Pancreas (tissue), 10 donors: Measurements from ENCODE around the gene EDEM3. TPM values are rescaled to one million over a fixed set of nuclear protein-coding genes. Genes with fewer than 3 reads are reported as not detected.

Source experiments
- ATAC-seq, 4 donors: fragments of 200-7000 bp; cut with Tn5 transposase; one replicate each; pipeline versions ENCODE4 v1.8.0 to v1.9.1; 2020; ENCODE audit warnings: mild to moderate bottlenecking in 4 of 4, moderate library complexity in 4 of 4
- DNase-seq, 6 donors: peaks; one replicate each; pipeline ENCODE4 v3.0.0-alpha.2; 2020
- FAIRE-seq: peaks from 2 replicates; lab custom pipeline; 2012; peaks lifted over from hg19 to GRCh38; lab: Jason Lieb, UNC
- H3K27ac ChIP-seq, 4 donors: fragments of 200-600 bp; sonication (generic); 1 replicate in 3 of 4; 2 replicates in 1 of 4; pipeline versions ENCODE4 v1.5.0 to v1.8.0; 2020
- H3K27me3 ChIP-seq, 4 donors: fragments of 200-600 bp; one replicate each; pipeline ENCODE4 v1.8.0; 2021
- H3K36me3 ChIP-seq, 3 donors: fragments of 200-600 bp; sonication (generic) in 1 of 3; one replicate each; pipeline versions ENCODE4 v1.5.0 to v1.8.0; 2020 to 2021
- H3K4me1 ChIP-seq, 3 donors: fragments of 200-600 bp; one replicate each; pipeline ENCODE4 v1.8.0; 2021
- H3K4me3 ChIP-seq, 4 donors: fragments of 200-600 bp; sonication (generic) in 2 of 4; one replicate each; pipeline versions ENCODE4 v1.5.0 to v1.8.0; 2020 to 2021
- H3K9me3 ChIP-seq, 4 donors: fragments of 200-600 bp; one replicate each; pipeline ENCODE4 v1.8.0; 2021
- CTCF ChIP-seq, 4 donors: fragments of 200-600 bp; sonication (generic) in 3 of 4; IDR thresholded peaks; one replicate each; pipeline versions ENCODE4 v1.5.0 to v1.8.0; 2021; ENCODE audit warnings: antibody characterized with exemption in 4 of 4
- WGBS, 2 donors: extraction: QIAGEN DNeasy Blood & Tissue Kit; methylation state at CpG; one replicate each; pipeline ENCODE4 v1.1.7; 2013; 5-methylcytosine and 5-hydroxymethylcytosine counted together
- intact Hi-C, 3 donors: fragments of 100-400 bp; cut with DNase I; formaldehyde crosslinking; loops; one replicate each; pipeline versions ENCODE4 v1.11.1 to v1.14.2; 2022
- polyA plus RNA-seq, 2 donors: library from polyadenylated mRNA; stranded (reverse); fragments of 200-250 nt; gene quantifications; one replicate each; pipeline ENCODE4 v1.2.3, GENCODE V29; 2013
- total RNA-seq, 6 donors: library from RNA; stranded (reverse); fragmentation: NEBNext Ultra II Directional in 4 of 6; extraction: Animal tissue kit (Norgen Biotek cat#: 25700) in 4 of 6; gene quantifications; one replicate each; pipeline versions ENCODE4 v1.2.1 to v1.2.4, GENCODE V29; 2021 to 2023
- donor health status: healthy with polysubstance abuse.
- donor health status: DM: no; HTN: no; CAD: no; lungs with moderate emphysema.
- donor health status: DM: no; HTN: no; CAD: no.
- donor health status: control.
- donor health status: control.
- donor health status: Bipolar disorder and iron deficiency.
- donor health status: DM: yes; HTN: yes; CAD: no.
- donor health status: DM: no; HTN: no; CAD: no.
- donor health status: DM: no; HTN: no; CAD: no.
- donor health status: DM: yes; HTN: yes; CAD: no.

The EDEM3 gene
- total and polyA plus RNA-seq, 8 donors = 12.1 to 46.7 (median 34.1) TPM

GRCh38 chr1:184801503-184801902 lies 46.8 kb upstream of the EDEM3 start:
- 69 to 87% methylated on average over 1 of the region's 1 CpG for WGBS, 2 donors
- no peak for FAIRE-seq
- Histone ChIP-seq H3K4me1 (no peaks in the 10 kb centered on the region), H3K27ac (no peak overlapping the region), H3K36me3 (no peaks in the 10 kb centered on the region), H3K27me3 (no peaks in the 10 kb centered on the region), H3K4me3 (no peak overlapping the region), H3K9me3 (no peaks in the 10 kb centered on the region)
- intact Hi-C loops = loop anchor here in 2 of 3 donors (5.0 to 10.0 kb wide), 2 partner anchors 173 to 181 kb away; partner anchors contain the start of gene NIBAN1 (in 1 of the 2)
- peak in 4 of 6 donors; percentile 34 to 70 (median 49) for DNase-seq
- TF ChIP-seq CTCF (IDR thresholded peaks at IDR 0.05) = no peak
- peak in 2 of 4 donors; percentile 14 to 46 for ATAC-seq

DNA sequence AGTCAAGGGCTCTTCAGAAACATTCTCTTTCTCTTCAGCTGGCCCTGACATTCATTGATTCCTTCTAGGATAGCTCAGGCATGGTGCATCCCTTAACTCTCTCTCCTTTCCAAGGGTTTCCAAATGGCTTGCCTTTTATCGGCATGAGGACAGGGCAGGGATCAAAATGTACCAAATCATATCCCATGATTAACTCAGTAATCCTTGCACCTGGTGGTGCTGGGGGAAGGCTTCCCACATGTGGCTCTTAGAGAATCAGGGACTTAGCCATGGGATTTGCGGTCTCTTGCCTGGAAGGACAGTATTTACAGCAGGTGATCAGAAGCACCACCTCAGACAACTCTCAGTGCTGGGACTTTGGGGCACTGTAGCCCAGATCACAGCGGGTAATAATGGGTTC lies 46.2 kb upstream of the EDEM3 start:
- no peak for TF ChIP-seq CTCF (IDR thresholded peaks at IDR 0.05)
- H3K27me3 ChIP-seq = no peaks in the 10 kb centered on the region
- H3K4me3 ChIP-seq = no peak overlapping the region
- no peak for FAIRE-seq
- ATAC-seq = no peak
- no peaks in the 10 kb centered on the region for H3K36me3 ChIP-seq
- no peaks in the 10 kb centered on the region for H3K4me1 ChIP-seq
- intact Hi-C loops = loop anchor here in 2 of 3 donors (5.0 to 10.0 kb wide), 2 partner anchors 174 to 181 kb away; partner anchors contain the start of gene NIBAN1 (in 1 of the 2)
- DNase-seq = no peak
- H3K27ac ChIP-seq = no peak overlapping the region
- H3K9me3 ChIP-seq = no peaks in the 10 kb centered on the region
- 96 to 98% methylated on average over 3 of the region's 3 CpGs for WGBS, 2 donors

DNA sequence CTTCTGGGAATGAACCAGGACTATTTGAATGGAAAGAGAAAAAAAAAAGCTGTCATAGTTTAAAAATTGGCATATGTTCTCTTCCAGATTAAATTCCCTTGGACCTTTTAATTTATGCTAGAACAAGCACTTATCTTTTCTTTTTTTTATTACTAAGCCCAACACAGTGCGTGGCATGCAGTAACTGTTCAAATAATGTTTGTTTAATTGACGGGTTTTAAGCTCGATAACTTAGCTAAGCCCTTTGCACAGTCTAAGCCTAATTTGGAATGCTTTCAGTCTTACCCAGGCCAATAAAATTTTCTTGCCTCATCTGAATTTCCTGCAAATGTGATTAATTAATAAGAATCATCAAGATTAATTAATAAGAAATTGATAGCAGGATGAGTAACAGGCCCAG lies 39.3 kb upstream of the EDEM3 start:
- Histone ChIP-seq H3K9me3 (no peaks in the 10 kb centered on the region), H3K27me3 (no peaks in the 10 kb centered on the region), H3K4me3 (no peak overlapping the region), H3K36me3 (no peaks in the 10 kb centered on the region), H3K4me1 (peaks cover 35 to 45% (median 42%) of the 10 kb centered on the region in 3 donors), H3K27ac (peak overlapping the region in 3 of 4 donors; percentile 2 to 82 (median 77))
- ATAC-seq (peak; percentile 23 to 44 (median 28)), DNase-seq (no peak), FAIRE-seq (no peak)
- WGBS, 2 donors = 7 to 15% methylated on average over 3 of the region's 3 CpGs
- TF ChIP-seq CTCF (IDR thresholded peaks at IDR 0.05) = no peak
- intact Hi-C loops = no loop called here

DNA sequence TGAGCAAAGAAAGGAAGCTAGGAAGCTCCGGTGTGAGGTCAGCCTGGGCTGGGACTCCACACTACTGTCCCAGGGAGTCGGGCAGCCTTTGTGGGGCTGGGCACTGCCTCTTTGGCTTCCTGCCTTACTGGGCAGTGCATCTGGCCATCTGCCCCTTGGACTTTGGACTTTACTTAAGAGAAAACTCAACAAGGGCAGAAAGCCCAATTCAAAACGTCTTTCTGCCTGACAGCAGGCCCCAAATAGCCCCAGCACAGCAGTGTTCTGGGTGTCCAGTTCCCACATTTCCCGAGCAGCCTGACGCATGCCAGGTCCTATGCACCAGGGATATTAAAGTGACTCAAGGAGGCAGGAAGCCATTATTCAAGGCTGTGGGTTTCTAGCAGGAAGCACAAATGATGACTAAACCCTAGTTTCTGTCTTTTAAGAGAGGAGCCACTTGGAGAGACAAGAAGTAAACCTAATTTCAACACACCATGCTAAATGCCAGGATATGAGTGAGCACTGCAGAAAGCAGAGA lies 37.9 kb upstream of the EDEM3 start:
- FAIRE-seq (peak; percentile 68), DNase-seq (peak; percentile 83 to 96 (median 94)), ATAC-seq (peak; percentile 91 to 94 (median 94))
- Histone ChIP-seq H3K4me1 (peaks cover 35 to 45% (median 42%) of the 10 kb centered on the region in 3 donors), H3K9me3 (no peaks in the 10 kb centered on the region), H3K27ac (peak overlapping the region; percentile 56 to 82 (median 76)), H3K4me3 (no peak overlapping the region), H3K36me3 (no peaks in the 10 kb centered on the region), H3K27me3 (no peaks in the 10 kb centered on the region)
- WGBS, 2 donors = 2% methylated on average over 5 of the region's 5 CpGs
- no peak for TF ChIP-seq CTCF (IDR thresholded peaks at IDR 0.05)
- intact Hi-C loops = no loop called here

- no peaks in the 10 kb centered on the region for H3K9me3 ChIP-seq
- DNase-seq (no peak), FAIRE-seq (no peak), ATAC-seq (peak in 1 of 4 donors; percentile 4)
- H3K27me3 ChIP-seq = no peaks in the 10 kb centered on the region
- WGBS, 2 donors = 20 to 21% methylated on average over 2 of the region's 2 CpGs
- no peaks in the 10 kb centered on the region for H3K36me3 ChIP-seq
- no peak for TF ChIP-seq CTCF (IDR thresholded peaks at IDR 0.05)
- no peak overlapping the region for H3K4me3 ChIP-seq
- H3K27ac ChIP-seq = peak overlapping the region in 2 of 4 donors; percentile 77 to 82
- H3K4me1 ChIP-seq = peaks cover 35 to 45% (median 42%) of the 10 kb centered on the region in 3 donors
- intact Hi-C loops = no loop called here
Observed at GRCh38 chr1:184791550-184791900, 36.9 kb upstream of the EDEM3 start.
